ENCODE results near the gene OASL. TPM values are rescaled to one million over a fixed set of nuclear protein-coding genes. Genes with fewer than 3 reads are reported as not detected.

OASL gene
- polyA plus RNA-seq, 3 donors = 9.9 to 14.9 (median 13.4) TPM

DNA sequence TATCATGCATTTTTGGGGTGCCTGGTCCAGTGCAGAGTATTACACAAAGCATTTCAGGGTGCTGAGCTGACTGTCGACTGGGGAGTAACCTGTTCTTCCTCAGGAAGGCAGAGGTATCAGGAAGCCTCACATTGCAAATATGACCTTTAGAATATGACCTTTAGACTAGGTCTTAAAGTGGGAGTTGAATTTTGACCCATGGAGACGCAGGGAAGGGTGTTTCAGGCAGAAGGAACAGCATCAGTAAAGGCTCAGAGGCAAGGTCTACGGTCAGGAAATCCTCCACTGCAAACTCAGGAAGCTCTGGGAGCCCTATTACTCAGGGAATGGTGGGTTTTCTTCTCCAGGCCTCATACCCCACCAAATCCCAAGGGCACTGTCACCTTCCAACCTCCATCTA is 49.4 kb downstream of the OASL start:
- DNase-seq = no peak
- Mint-ChIP-seq H3K27me3 (ENCODE audit: low read depth in 3 of 3) (peaks cover 2 to 5% (median 4%) of the 10 kb centered on the region in 3 donors), H3K4me1 (no peaks in the 10 kb centered on the region), H3K4me3 (no peak overlapping the region), H3K9me3 (no peaks in the 10 kb centered on the region), H3K27ac (no peak overlapping the region), H3K36me3 (no peaks in the 10 kb centered on the region)
- intact Hi-C loops (cut with micrococcal nuclease) = no loop called here
- no peaks in the 10 kb centered on the region for H3K79me2 ChIP-seq (ENCODE audit: insufficient read depth, low read length)
- H3K9ac ChIP-seq (ENCODE audit: insufficient read depth, low read length, poor library complexity, severe bottlenecking) = no peak overlapping the region
- no peaks in the 10 kb centered on the region for H3K9me3 ChIP-seq (replicated peaks in 1 of 2; ENCODE audit: control insufficient read depth in 1 of 2, insufficient read depth in 1 of 2, low read length in 2 of 2)
- no peak overlapping the region for H2AFZ ChIP-seq (ENCODE audit: insufficient read depth, low read depth, low read length, poor library complexity, severe bottlenecking)
- TF ChIP-seq, protein P1, sequence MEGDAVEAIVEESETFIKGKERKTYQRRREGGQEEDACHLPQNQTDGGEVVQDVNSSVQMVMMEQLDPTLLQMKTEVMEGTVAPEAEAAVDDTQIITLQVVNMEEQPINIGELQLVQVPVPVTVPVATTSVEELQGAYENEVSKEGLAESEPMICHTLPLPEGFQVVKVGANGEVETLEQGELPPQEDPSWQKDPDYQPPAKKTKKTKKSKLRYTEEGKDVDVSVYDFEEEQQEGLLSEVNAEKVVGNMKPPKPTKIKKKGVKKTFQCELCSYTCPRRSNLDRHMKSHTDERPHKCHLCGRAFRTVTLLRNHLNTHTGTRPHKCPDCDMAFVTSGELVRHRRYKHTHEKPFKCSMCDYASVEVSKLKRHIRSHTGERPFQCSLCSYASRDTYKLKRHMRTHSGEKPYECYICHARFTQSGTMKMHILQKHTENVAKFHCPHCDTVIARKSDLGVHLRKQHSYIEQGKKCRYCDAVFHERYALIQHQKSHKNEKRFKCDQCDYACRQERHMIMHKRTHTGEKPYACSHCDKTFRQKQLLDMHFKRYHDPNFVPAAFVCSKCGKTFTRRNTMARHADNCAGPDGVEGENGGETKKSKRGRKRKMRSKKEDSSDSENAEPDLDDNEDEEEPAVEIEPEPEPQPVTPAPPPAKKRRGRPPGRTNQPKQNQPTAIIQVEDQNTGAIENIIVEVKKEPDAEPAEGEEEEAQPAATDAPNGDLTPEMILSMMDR (IDR thresholded peaks at IDR 0.05) = no peak
- H3K4me1 ChIP-seq (ENCODE audit: control insufficient read depth in 1 of 2, insufficient read depth in 2 of 2, low read length in 2 of 2) = no peaks in the 10 kb centered on the region
- H3K27me3 ChIP-seq (ENCODE audit: control insufficient read depth in 2 of 2, insufficient read depth in 2 of 2, low read length in 2 of 2) = no peaks in the 10 kb centered on the region
- no peaks in the 10 kb centered on the region for H4K20me1 ChIP-seq (ENCODE audit: insufficient read depth, low read length)
- no peaks in the 10 kb centered on the region for H3K36me3 ChIP-seq (replicated peaks in 1 of 2; ENCODE audit: control insufficient read depth in 1 of 2, insufficient read depth in 2 of 2, low read length in 2 of 2)
- no peak overlapping the region for H3K4me3 ChIP-seq (replicated peaks in 1 of 3; ENCODE audit: low read depth in 2 of 3, low read length in 3 of 3)
- 92% methylated on average over 2 of the region's 3 CpGs for WGBS (ENCODE audit: insufficient coverage)
- H3K4me2 ChIP-seq (replicated peaks; ENCODE audit: extremely low read depth, low read length, poor library complexity, severe bottlenecking) = no peak overlapping the region
- H3K27ac ChIP-seq (ENCODE audit: low read depth in 1 of 2, low read length in 2 of 2) = no peak overlapping the region

DNA sequence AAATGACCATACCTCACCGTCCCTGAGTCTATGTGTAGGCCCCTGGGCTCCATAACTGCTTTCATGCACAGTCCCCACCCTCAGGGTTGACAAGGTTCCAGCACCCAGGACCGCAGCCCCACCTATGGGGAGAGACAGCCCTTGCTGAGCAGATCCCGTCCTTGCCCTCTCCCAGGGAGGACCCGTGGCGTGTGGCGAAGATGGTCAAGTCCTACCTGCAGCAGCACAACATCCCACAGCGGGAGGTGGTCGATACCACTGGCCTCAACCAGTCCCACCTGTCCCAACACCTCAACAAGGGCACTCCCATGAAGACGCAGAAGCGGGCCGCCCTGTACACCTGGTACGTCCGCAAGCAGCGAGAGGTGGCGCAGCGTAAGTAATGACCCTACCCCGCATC is 50.4 kb downstream of the OASL start:
- no peak overlapping the region for H3K4me3 Mint-ChIP-seq
- H3K4me1 Mint-ChIP-seq = no peaks in the 10 kb centered on the region
- peaks cover 2 to 5% (median 3%) of the 10 kb centered on the region in 3 donors for H3K27me3 Mint-ChIP-seq (ENCODE audit: low read depth in 3 of 3)
- Histone ChIP-seq H2AFZ (ENCODE audit: insufficient read depth, low read depth, low read length, poor library complexity, severe bottlenecking) (no peak overlapping the region), H3K79me2 (ENCODE audit: insufficient read depth, low read length) (no peaks in the 10 kb centered on the region), H3K4me1 (ENCODE audit: control insufficient read depth in 1 of 2, insufficient read depth in 2 of 2, low read length in 2 of 2) (no peaks in the 10 kb centered on the region), H3K27me3 (ENCODE audit: control insufficient read depth in 2 of 2, insufficient read depth in 2 of 2, low read length in 2 of 2) (no peaks in the 10 kb centered on the region), H4K20me1 (ENCODE audit: insufficient read depth, low read length) (no peaks in the 10 kb centered on the region), H3K9me3 (replicated peaks in 1 of 2; ENCODE audit: control insufficient read depth in 1 of 2, insufficient read depth in 1 of 2, low read length in 2 of 2) (no peaks in the 10 kb centered on the region), H3K27ac (ENCODE audit: low read depth in 1 of 2, low read length in 2 of 2) (no peak overlapping the region), H3K4me2 (replicated peaks; ENCODE audit: extremely low read depth, low read length, poor library complexity, severe bottlenecking) (no peak overlapping the region), H3K36me3 (replicated peaks in 1 of 2; ENCODE audit: control insufficient read depth in 1 of 2, insufficient read depth in 2 of 2, low read length in 2 of 2) (no peaks in the 10 kb centered on the region), H3K4me3 (replicated peaks in 1 of 3; ENCODE audit: low read depth in 2 of 3, low read length in 3 of 3) (no peak overlapping the region), H3K9ac (ENCODE audit: insufficient read depth, low read length, poor library complexity, severe bottlenecking) (no peak overlapping the region)
- intact Hi-C loops (cut with micrococcal nuclease) = no loop called here
- H3K27ac Mint-ChIP-seq = no peak overlapping the region
- TF ChIP-seq, protein P1 (IDR thresholded peaks at IDR 0.05) = no peak
- DNase-seq = no peak
- no peaks in the 10 kb centered on the region for H3K36me3 Mint-ChIP-seq
- 88% methylated on average over 8 of the region's 17 CpGs for WGBS (ENCODE audit: insufficient coverage)
- no peaks in the 10 kb centered on the region for H3K9me3 Mint-ChIP-seq

Data from CD14-positive monocyte (primary cell).